Body of pancreas (tissue), 4 donors: ENCODE results near the gene CERK.

Experiments
- CTCF ChIP-seq, 7 experiments: fragments of 450-650 bp in 4 of 7; fragments of 200-600 bp in 3 of 7; sonication (generic) in 3 of 7; IDR thresholded peaks; one replicate each; pipeline ENCODE4 v1.5.1; 2016 to 2019; ENCODE audit warnings: antibody characterized with exemption in 7 of 7
- POLR2A ChIP-seq, 3 donors: fragments of 450-650 bp; IDR thresholded peaks; one replicate each; pipeline ENCODE4 v1.6.1; 2016; ENCODE audit warnings: antibody characterized with exemption in 3 of 3, mild to moderate bottlenecking in 2 of 3

GRCh38 chr22:46652847-46653331 lies 85.2 kb downstream of the CERK start:
- TF ChIP-seq POLR2A (IDR thresholded peaks at IDR 0.05), result no peak
- TF ChIP-seq CTCF (IDR thresholded peaks at IDR 0.05), result no peak
